ENCODE measurements around the gene OR1D5.
"Not testable (repeated sequence)": the region's sequence is repeated elsewhere in the genome, so short reads cannot be mapped to it uniquely, and the experiment has no call there.

Gene OR1D5

DNA sequence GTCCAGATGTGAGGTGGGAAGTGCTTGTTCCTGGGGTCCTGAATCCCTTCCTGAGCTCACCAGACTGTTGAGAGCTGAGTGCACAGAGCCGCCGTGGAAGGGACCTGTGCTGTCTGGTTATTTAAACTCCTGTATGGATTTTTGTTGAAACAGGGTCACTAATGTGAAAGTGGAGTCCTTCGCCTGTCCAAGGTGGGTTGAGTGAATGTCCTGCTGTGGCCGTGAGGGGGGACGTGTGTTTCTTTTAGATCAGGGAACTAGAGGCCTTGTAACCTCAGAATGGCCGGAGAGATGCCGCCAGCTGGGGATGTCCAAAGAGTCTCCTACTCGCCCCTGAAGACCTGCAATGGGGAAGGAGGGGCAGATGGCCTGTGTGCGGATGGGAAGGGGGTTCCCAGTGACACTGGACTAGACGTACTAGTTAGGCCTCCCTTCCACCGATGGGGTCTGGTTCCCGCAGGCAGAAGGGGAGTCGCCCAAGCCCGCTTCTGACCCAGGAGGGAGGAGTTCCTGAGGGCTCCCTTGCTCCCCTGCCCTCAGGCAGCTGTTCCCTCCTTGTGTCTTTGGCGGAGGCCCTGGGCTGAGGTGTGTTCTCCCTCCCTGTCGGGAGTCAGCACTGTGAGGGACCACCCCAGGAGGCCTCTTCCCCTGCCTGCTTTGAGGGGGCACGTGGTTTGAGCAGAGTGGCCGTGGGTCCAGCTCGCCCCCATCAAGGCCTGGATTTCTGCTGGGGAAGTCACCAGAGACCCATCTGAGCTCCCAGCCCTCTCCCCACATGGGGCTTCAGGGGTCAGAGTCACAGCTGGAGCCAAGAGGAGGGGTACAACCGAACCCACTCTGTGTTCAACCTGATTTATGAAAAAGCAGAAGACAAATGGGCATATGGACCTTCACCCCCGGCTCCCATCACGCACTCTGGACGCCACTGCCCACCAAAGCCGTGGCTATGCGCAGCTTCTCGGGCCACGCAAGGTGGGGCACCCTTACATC lies 30.9 kb downstream of the OR1D5 start:
- no peak for DNase-seq (ENCODE audit: low read depth)

DNA sequence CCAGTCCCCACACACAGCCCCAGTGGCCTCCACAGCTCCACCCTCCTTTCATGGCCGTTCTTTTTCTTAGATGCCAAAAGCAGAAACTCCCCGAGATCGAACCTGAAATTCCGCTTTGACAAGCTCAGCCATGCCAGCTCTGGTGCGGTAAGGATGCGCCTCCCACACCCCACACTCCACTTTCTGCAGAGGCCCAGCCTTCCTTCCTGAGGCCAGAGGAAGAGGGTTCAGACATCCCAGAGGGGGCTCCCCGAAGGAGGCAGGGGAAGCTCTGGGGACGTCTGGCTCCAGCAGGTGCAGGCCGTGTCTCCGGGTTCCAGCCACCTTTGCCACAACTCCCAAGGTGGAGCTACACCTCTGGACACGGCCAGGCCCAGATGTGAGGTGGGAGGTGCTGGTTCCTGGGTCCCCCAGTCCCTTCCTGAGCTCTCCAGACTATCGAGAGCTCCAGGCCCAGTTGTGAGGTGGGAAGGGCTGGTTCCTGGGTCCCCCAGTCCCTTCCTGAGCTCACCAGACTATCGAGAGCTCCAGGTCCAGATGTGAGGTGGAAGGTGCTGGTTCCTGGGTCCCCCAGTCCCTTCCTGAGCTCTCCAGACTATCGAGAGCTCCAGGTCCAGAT lies 32.4 kb downstream of the OR1D5 start:
- DNase-seq (ENCODE audit: low read depth) = not testable (repeated sequence)

DNA sequence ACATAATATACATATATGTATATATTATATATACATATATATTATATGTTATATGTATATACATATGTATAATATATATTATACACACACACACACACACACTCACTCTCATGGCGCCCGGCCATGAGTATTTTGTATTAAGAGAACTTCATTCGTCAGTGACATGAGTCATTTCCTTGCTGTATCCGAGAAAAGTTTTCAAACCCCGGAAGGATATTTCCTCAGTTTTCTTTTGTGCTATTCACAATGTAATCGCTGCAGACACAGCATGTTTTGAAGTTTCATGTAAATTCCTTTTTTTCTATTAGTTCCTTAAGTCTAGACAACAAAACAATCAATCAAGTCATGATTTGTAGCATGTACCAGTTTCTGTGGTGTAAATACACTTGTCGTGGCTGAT lies 33.3 kb downstream of the OR1D5 start:
- DNase-seq (ENCODE audit: low read depth) = no peak

DNA sequence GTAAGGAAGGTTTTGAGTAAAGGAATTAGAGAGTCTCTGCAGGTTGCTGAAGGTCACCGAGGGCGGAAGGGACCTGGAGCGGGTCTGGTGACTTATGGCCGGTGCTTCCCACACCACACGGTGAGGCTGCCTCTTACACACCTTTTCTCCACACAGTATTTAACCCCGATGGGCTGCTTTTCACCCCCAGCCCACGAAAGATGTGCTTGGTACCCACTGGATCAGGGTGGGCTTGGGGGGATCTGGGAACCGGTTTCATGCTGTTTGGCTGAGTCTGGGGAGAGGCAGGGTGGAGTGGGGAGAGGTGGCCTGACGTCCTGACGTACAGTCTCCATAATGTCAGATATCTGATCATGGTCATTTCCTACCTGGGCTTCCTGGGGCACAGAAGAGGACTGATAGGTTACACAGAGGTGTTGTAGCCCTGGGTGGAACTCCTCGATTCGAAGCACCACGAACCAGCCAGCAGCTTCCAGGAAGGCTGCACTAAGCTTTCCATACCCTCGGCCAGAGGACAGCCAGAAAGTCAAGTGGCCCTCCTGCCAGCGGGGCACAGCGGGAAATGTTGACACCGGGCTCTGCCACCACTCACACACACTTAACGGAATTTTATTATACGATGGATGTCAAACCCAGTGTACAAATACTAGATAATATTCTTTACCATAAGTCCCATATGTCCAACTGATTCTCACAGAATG lies 34.0 kb downstream of the OR1D5 start:
- no peak for DNase-seq (ENCODE audit: low read depth)

DNA sequence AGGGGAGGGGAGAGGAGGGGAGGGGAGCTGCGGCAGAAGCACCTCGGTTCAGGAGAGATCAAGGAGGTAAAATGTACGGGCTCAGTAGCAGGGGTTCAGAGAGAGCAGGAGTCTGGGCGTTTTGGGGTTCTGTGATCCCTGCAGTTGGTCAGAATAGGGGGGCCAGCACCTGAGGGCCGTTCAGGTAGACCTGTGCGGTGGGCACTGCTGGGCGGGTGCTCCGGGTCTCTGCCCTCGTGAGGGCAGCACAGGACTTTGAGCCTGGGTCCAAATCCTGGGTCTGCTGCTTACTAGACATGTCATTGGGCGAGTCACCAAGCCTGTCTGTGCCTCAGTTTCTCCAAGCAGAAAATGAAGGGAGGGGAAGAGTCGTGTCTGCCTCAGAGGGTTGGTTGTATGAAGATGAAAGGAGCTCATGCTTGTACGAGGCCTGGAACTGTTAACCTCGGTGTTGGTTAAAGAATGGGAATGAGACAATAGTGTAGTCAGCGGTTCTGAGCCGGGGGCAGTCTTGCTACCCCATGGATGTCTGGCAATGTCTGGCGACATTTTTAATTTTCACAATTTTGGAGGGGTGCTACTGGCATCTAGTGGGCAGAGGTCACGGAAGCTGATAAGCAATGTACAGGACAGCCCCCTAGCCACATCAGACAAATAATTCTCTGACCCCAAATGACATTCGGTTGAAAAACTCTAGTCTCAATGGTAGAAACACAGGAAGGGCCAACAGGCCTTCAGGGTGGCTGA lies 35.4 kb downstream of the OR1D5 start:
- no peak for DNase-seq (ENCODE audit: low read depth)

DNA sequence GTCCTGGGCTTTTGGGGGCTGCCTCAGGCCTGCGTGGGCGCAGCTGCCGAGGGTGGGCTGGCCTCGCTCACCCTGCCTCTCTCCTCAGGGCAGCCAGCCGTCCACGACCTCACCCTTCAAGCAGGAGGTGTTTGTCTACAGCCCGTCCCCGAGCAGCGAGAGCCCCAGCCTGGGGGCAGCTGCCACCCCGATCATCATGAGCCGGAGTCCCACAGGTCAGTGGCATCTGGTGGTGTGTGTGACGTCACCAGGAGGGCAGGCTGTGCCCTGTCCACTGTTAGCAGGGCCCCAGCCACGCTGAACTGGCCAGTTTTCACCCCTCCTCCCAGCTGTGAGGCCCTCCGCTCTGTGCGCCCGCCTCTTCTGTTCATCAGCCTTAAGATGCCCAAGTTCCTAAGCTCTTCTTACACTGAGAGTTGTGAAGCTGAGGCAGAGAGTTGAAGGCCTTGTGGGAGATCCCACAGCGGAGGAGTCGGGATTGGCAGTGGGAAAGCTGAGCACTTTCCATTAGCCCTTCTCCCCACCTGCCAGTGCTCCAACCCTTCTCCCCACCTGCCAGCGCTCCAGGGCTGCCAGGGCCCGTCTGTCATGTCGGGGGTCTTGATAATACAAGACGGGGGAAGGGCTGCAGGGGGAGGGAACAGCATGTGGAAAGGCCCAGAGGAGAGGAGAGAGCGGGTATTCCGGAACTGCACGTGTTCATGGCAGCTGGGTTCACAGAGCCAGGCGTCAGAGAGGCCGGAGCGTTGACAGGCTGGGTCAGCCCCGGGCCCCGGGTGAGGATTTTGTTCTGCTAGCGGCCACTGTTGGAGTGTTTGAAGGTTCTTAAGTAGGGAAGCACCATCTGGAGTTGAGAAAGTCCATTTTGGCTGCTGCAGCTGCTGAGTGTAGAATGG lies 36.3 kb downstream of the OR1D5 start:
- no peak for DNase-seq (ENCODE audit: low read depth)

DNA sequence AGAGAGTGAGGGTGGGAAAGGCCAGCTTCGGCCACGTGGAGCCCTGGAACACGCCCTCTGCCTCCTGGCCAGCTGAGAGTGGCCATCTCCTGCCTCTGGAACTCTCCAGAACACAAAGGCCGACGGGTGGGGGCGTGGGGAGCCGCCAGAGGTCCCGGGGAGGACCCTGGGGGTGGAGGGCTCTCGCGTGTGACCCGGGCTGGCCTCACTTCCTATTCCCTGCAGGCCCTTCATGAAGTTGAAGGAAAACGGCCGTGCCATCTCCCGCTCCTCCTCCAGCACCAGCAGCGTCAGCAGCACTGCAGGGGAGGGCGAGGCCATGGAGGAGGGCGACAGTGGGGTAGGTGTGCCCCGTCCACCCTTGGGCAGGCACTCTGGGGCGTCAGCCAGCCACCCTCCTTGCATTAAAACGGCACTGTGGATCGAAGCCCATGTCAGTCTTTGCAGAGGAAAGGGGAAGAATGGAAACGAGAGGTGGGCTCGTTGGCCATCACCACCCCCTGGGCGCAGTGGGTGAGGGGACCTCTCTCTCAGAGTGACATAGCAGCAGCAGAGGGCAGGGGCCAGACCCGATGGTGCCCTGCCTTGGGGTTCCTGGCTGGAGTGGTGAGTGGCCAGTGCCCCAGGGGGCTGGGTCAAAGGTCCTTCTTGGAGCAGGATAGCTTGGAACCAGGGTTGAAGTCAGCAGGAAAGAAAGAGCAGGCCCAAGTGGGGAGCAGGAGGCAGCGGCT lies 37.1 kb downstream of the OR1D5 start:
- DNase-seq (ENCODE audit: low read depth) = no peak

DNA sequence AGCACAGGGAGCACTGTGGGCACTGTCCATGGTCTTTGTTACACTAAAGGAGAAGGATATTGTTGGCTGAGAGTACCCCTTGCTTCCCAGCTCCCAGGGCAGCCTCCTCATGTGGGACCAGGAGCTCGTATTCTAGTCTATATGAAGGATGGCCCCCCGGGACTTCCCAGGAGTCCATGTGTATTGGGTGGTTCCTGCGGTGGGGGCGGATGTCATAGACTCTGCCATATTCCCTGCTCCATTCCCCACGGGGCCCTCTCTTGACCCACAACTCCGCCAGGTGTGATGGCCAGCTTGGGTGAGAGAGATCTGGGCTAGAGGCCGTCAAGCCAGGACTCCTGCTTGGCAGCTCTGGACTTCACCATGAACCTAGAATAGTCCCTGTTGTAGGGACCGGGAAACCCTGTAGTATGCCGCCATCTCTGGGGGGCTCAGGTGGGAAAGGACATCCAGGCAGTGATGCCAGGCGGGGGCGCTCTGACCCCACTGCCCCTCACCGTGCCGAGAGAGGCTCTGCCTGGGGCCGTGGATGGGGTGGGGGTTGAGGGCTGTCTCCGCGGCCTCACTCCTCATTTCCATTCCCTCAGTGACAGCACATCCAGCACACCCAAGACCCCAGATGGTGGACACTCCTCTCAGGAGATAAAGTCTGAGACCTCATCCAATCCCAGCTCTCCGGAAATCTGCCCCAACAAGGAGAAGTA lies 37.8 kb downstream of the OR1D5 start:
- DNase-seq (ENCODE audit: low read depth) = no peak

DNA sequence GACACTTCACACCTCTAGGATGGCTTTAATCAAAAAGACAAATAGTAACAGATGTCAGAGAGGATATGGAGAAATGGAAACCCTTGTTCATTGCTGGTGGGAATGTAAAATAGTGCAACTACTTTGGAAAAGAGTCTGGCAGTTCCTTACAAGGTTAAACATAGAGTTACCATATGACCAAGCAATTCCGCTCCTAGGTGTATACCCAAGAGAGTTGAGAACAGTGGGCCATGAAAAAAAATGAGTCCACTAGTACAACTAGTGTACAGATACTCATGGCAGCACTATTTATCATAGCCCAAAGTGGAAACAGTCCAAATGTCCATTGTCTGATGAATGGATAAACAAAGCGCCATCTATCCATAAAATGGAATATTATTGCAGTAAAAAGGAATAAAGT lies 39.1 kb downstream of the OR1D5 start:
- DNase-seq (ENCODE audit: low read depth) = no peak

DNA sequence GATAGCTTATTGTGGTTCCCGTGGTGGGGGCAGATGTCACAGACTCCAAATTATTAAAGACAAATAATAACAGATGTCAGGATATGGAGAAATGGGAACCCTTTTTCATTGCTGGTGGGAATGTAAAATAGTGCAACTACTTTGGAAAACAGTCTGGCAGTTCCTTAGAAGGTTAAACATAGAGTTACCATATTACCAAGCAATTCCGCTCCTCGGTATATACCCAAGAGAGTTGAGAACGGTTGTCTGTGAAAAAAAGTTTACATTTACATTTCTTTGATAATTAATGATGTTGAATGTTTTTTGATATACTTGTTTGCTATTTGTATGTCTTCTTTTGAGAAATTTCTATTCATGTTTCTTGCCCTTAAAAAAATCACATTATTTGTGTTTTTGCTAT lies 41.2 kb downstream of the OR1D5 start:
- DNase-seq (ENCODE audit: low read depth) = no peak

DNA sequence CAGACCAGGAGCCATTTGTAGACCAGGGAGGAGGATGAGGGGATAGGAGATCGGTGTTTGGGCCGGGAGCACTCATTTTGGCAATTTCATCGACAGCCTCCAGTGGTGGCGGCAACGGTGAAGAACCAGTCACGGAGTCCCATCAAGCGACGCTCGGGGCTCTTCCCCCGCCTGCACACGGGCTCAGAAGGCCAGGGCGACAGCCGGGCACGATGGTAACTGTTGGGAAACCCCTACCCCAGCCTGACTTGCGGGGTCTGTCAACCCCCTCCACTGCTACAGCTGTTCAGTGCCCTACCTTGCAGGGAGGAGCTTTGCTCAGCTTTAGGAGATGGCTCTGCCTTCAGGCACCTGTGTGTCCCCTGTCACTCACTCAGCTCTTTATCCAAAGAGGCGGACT lies 43.0 kb downstream of the OR1D5 start:
- DNase-seq (ENCODE audit: low read depth) = no peak

DNA sequence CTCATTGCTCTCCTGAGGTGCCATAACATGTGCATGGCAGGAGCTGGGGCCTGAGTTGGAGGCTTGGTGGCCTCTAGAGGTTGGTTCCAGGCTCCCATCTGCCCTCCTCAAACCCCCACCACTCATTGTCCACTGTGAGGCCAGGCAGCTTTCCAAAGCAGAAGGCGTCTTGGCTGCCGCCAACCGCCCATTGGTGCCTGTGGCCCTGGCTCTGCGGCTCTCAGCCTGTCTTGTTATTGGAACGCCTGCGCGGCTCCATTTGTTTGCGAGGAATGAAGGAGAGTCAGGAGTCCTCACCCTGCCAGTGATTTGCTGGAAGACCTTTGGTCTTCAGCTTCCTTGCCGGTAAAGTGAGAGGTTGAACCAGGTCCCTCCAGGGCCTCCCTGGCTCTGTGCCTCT lies 43.6 kb downstream of the OR1D5 start:
- DNase-seq (ENCODE audit: low read depth) = no peak

DNA sequence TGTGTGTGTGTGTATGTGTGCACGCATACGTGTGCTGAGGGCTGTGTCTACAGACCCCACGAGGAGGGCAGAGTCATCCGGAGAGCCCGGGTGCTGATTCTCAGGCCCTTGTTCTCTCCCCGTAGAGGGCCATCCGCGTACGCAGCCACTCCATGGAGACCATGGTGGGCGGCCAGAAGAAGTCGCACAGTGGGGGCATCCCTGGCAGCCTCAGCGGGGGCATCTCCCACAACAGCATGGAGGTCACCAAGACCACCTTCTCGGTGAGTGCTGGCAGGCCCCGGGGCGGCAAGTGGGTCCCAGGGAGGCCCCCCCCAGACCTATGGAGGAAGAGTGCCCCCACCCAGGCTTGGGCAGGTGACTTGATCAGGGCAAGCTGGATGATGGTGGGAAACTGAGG lies 45.5 kb downstream of the OR1D5 start:
- DNase-seq (ENCODE audit: low read depth) = no peak

DNA sequence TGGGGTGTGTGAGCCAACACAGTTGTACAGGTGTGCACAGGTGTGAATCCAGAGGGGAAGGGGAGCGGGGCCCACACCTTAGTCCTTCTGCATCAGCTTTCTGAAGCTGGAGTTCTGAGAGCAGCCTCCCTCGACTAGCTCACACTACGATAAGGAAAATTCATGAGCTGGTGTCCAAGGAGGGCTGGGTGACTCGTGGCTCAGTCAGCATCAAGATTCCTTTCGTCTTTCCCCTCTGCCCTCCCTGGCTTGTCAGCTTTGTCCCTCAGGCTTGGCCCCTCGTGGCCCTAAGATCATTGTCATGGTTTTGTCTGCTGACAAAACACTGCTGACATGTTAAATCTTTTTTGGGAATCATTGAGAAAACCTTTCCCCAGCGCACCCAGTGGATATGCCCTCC lies 47.5 kb downstream of the OR1D5 start:
- DNase-seq (ENCODE audit: low read depth) = no peak

DNA sequence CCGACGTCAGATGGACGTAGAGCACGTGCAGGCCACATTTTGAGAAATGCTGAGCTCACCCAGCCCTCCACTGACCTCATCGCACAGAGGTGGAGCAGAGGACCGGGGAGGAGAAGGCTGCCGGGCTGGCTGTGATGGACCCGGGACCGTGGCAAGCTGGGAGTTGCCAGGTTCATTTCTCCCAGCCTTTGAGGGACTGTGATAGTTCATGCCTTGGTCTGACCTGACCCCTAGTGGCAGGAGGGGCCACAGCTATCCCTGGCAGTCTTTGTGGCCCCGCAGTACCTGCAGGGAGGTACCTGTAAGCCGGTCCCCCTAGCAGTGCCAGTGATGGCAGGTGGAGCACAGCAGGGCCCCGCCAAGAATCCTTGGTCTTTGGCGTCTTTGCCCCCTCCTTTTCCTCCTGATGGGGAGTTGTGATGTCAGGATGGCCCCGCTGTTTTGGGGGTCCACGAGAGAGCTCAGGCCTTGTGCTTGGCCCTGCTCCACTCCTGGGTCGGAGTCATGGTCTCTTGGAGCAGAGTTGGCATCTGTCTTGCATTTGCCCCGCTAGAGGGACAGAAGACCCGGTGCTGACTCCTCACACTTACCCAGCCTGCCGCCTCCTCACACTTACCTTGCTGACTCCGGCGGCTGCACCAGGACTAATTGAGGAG lies 50.4 kb downstream of the OR1D5 start:
- peak; percentile 27 for DNase-seq (ENCODE audit: low read depth)

All from stimulated activated CD8-positive, alpha-beta memory T cell treated with anti-CD3 and anti-CD28 coated beads, Interleukin-12 subunit alpha, Interleukin-12 subunit beta, amount 100 ng/mL, for 4 hours (primary cell).